Activated CD8-positive, alpha-beta memory T cell treated with anti-CD3 and anti-CD28 coated beads, Interleukin-2, amount 10 ng/mL, durations not matched to agents 7 days and 5 days (primary cell): ENCODE measurements around the gene RARA. TPM values are rescaled to one million over a fixed set of nuclear protein-coding genes. Genes with fewer than 3 reads are reported as not detected.

ENCODE experiments used
- ATAC-seq: fragments of 150-1000 bp; cut with Tn5 transposase; one replicate; pipeline ENCODE4 v1.10.0; 2021; ENCODE audit warnings: moderate library complexity
- CTCF ChIA-PET: fragments of 350-600 bp; sonication (Branson Sonifier 250); formaldehyde crosslinking; loops from one replicate; lab custom pipeline; 2021; ENCODE audit warnings: antibody characterized with exemption; lab: Charles Lee
- DNase-seq: peaks from one replicate; pipeline ENCODE4 v3.0.0-alpha.2; 2020
- H3K27ac Mint-ChIP-seq: one replicate; pipeline ENCODE4 v1.8.0; 2021; ENCODE audit warnings: mild to moderate bottlenecking, mixed read lengths
- H3K27me3 Mint-ChIP-seq: one replicate; pipeline ENCODE4 v1.8.0; 2021; ENCODE audit warnings: mixed read lengths
- H3K36me3 Mint-ChIP-seq: one replicate; pipeline ENCODE4 v1.8.0; 2021; ENCODE audit warnings: mild to moderate bottlenecking, mixed read lengths
- H3K4me1 Mint-ChIP-seq: one replicate; pipeline ENCODE4 v1.8.0; 2021; ENCODE audit warnings: mixed read lengths
- H3K4me3 Mint-ChIP-seq: one replicate; pipeline ENCODE4 v1.8.0; 2021; ENCODE audit warnings: mild to moderate bottlenecking, moderate library complexity, mixed read lengths
- H3K9me3 Mint-ChIP-seq: one replicate; pipeline ENCODE4 v1.8.0; 2022; ENCODE audit warnings: low read depth, mixed read lengths
- total RNA-seq, 2 experiments: library from RNA; stranded (reverse); gene quantifications; one replicate each; pipeline ENCODE4 v1.2.3, GENCODE V29; 2021

The RARA gene
- 10 to 100 TPM; 29.9 to 39.5 TPM for total RNA-seq

GRCh38 chr17:40309031-40309948 lies at the start of gene RARA:
TSS of gene RARA (plus strand) at chr17:40309180. CDS start at chr17:40331219, 22,039 bp downstream.
- Mint-ChIP-seq H3K4me1 (peaks cover 38% of the 10 kb centered on the region), H3K36me3 (peaks cover 3% of the 10 kb centered on the region), H3K4me3 (peak within 1 kb of the TSS; percentile 12), H3K27me3 (no peaks in the 10 kb centered on the region), H3K27ac (no peak within 1 kb of the TSS), H3K9me3 (no peaks in the 10 kb centered on the region)
- CTCF ChIA-PET, result interaction anchor here (0.6 to 31.0 kb wide), 8 partner anchors 7 to 251 kb away, joined by 3 to 433 read pairs (median 3); no protein-coding TSS in a partner anchor
- DNase-seq (no peak), ATAC-seq (no peak)

- no peaks in the 10 kb centered on the region for H3K27me3 Mint-ChIP-seq
- H3K4me1 Mint-ChIP-seq, result no peaks in the 10 kb centered on the region
- ATAC-seq, result no peak
- H3K9me3 Mint-ChIP-seq, result no peaks in the 10 kb centered on the region
- H3K4me3 Mint-ChIP-seq, result no peak overlapping the region
- CTCF ChIA-PET, result interaction anchor here (0.9 to 1.3 kb wide), 3 partner anchors 10 to 40 kb away, joined by 3 to 5 read pairs (median 3); partner anchors contain the start of gene WIPF2
- H3K36me3 Mint-ChIP-seq, result peaks cover 26% of the 10 kb centered on the region
- no peak for DNase-seq
- H3K27ac Mint-ChIP-seq, result no peak overlapping the region
Observed at GRCh38 chr17:40259505-40259904, 49.5 kb upstream of the RARA start.

- Mint-ChIP-seq H3K4me1 (no peaks in the 10 kb centered on the region), H3K27me3 (no peaks in the 10 kb centered on the region), H3K27ac (no peak overlapping the region), H3K4me3 (no peak overlapping the region), H3K36me3 (peaks cover 32% of the 10 kb centered on the region), H3K9me3 (no peaks in the 10 kb centered on the region)
- DNase-seq (no peak), ATAC-seq (no peak)
- CTCF ChIA-PET, result interaction anchor here (0.7 to 1.3 kb wide), 4 partner anchors 23 to 818 kb away, joined by 3 to 5 read pairs (median 4); partner anchors contain the start of gene WIPF2
Observed at GRCh38 chr17:40260528-40260927, 48.5 kb upstream of the RARA start.

GRCh38 chr17:40264458-40265185 lies 44.4 kb upstream of the RARA start:
- no peaks in the 10 kb centered on the region for H3K27me3 Mint-ChIP-seq
- CTCF ChIA-PET, result interaction anchor here (0.5 kb wide), 1 partner anchor 203 kb away, joined by 3 read pairs; no protein-coding TSS in a partner anchor
- H3K9me3 Mint-ChIP-seq, result no peaks in the 10 kb centered on the region
- DNase-seq, result no peak
- peaks cover 18% of the 10 kb centered on the region for H3K36me3 Mint-ChIP-seq
- ATAC-seq, result no peak
- H3K4me3 Mint-ChIP-seq, result no peak overlapping the region
- no peak overlapping the region for H3K27ac Mint-ChIP-seq
- no peaks in the 10 kb centered on the region for H3K4me1 Mint-ChIP-seq

- DNase-seq (no peak), ATAC-seq (no peak)
- Mint-ChIP-seq H3K9me3 (no peaks in the 10 kb centered on the region), H3K4me3 (no peak overlapping the region), H3K27me3 (no peaks in the 10 kb centered on the region), H3K4me1 (no peaks in the 10 kb centered on the region), H3K36me3 (peaks cover 18% of the 10 kb centered on the region), H3K27ac (no peak overlapping the region)
- CTCF ChIA-PET, result no interaction called here
Observed at GRCh38 chr17:40265337-40265736, 43.6 kb upstream of the RARA start.

- H3K9me3 Mint-ChIP-seq, result no peaks in the 10 kb centered on the region
- H3K4me1 Mint-ChIP-seq, result no peaks in the 10 kb centered on the region
- no peaks in the 10 kb centered on the region for H3K27me3 Mint-ChIP-seq
- DNase-seq, result no peak
- CTCF ChIA-PET, result interaction anchor here (2.8 kb wide), 1 partner anchor 65 kb away, joined by 6 read pairs; no protein-coding TSS in a partner anchor
- no peak for ATAC-seq
- no peak overlapping the region for H3K27ac Mint-ChIP-seq
- H3K4me3 Mint-ChIP-seq, result no peak overlapping the region
- peaks cover 17% of the 10 kb centered on the region for H3K36me3 Mint-ChIP-seq
Observed at GRCh38 chr17:40266882-40267281, 42.1 kb upstream of the RARA start.

- Mint-ChIP-seq H3K36me3 (peaks cover 10% of the 10 kb centered on the region), H3K4me3 (no peak overlapping the region), H3K9me3 (no peaks in the 10 kb centered on the region), H3K27ac (no peak overlapping the region), H3K4me1 (no peaks in the 10 kb centered on the region), H3K27me3 (no peaks in the 10 kb centered on the region)
- DNase-seq (no peak), ATAC-seq (no peak)
- CTCF ChIA-PET, result interaction anchor here (0.8 to 2.8 kb wide), 3 partner anchors 13 to 67 kb away, joined by 3 to 6 read pairs (median 4); partner anchors contain the start of gene WIPF2
Observed at GRCh38 chr17:40268141-40268712, 40.8 kb upstream of the RARA start.

GRCh38 chr17:40278414-40278813 lies 30.6 kb upstream of the RARA start:
- no peak overlapping the region for H3K4me3 Mint-ChIP-seq
- peaks cover 35% of the 10 kb centered on the region for H3K4me1 Mint-ChIP-seq
- H3K27me3 Mint-ChIP-seq, result no peaks in the 10 kb centered on the region
- no peak overlapping the region for H3K27ac Mint-ChIP-seq
- CTCF ChIA-PET, result no interaction called here
- no peak for ATAC-seq
- H3K36me3 Mint-ChIP-seq, result peaks cover 46% of the 10 kb centered on the region
- DNase-seq, result no peak
- no peaks in the 10 kb centered on the region for H3K9me3 Mint-ChIP-seq

- H3K9me3 Mint-ChIP-seq, result no peaks in the 10 kb centered on the region
- CTCF ChIA-PET, result no interaction called here
- no peak overlapping the region for H3K4me3 Mint-ChIP-seq
- H3K4me1 Mint-ChIP-seq, result peaks cover 44% of the 10 kb centered on the region
- no peak for ATAC-seq
- no peak for DNase-seq
- no peaks in the 10 kb centered on the region for H3K27me3 Mint-ChIP-seq
- peaks cover 42% of the 10 kb centered on the region for H3K36me3 Mint-ChIP-seq
- H3K27ac Mint-ChIP-seq, result no peak overlapping the region
Observed at GRCh38 chr17:40279402-40279801, 29.6 kb upstream of the RARA start.

- peaks cover 49% of the 10 kb centered on the region for H3K4me1 Mint-ChIP-seq
Observed at GRCh38 chr17:40281663-40282062, 27.3 kb upstream of the RARA start.

GRCh38 chr17:40283662-40284061 lies 25.3 kb upstream of the RARA start:
- no peaks in the 10 kb centered on the region for H3K9me3 Mint-ChIP-seq
- DNase-seq (no peak), ATAC-seq (peak; percentile 7)
- peaks cover 25% of the 10 kb centered on the region for H3K36me3 Mint-ChIP-seq
- CTCF ChIA-PET, result interaction anchor here (0.9 to 3.6 kb wide), 13 partner anchors 10 to 277 kb away, joined by 3 to 15 read pairs (median 5); no protein-coding TSS in a partner anchor
- peaks cover 53% of the 10 kb centered on the region for H3K4me1 Mint-ChIP-seq
- peak overlapping the region; percentile 83 for H3K27ac Mint-ChIP-seq
- H3K27me3 Mint-ChIP-seq, result no peaks in the 10 kb centered on the region
- H3K4me3 Mint-ChIP-seq, result no peak overlapping the region

More at GRCh38 chr17:40281663-40282062, 27.3 kb upstream of the RARA start:
- Mint-ChIP-seq H3K4me3 (peak overlapping the region; percentile 35), H3K27ac (peak overlapping the region; percentile 74), H3K36me3 (peaks cover 34% of the 10 kb centered on the region), H3K9me3 (no peaks in the 10 kb centered on the region), H3K27me3 (no peaks in the 10 kb centered on the region)
- peak; percentile 59 for DNase-seq
- peak; percentile 41 for ATAC-seq
- CTCF ChIA-PET, result interaction anchor here (0.7 to 3.6 kb wide), 6 partner anchors 9 to 301 kb away, joined by 3 to 14 read pairs (median 4); partner anchors contain the start of genes PSMD3 and WIPF2

GRCh38 chr17:40284085-40284713 lies 24.8 kb upstream of the RARA start:
- H3K9me3 Mint-ChIP-seq, result no peaks in the 10 kb centered on the region
- no peaks in the 10 kb centered on the region for H3K27me3 Mint-ChIP-seq
- no peak for ATAC-seq
- peaks cover 29% of the 10 kb centered on the region for H3K36me3 Mint-ChIP-seq
- peaks cover 52% of the 10 kb centered on the region for H3K4me1 Mint-ChIP-seq
- no peak for DNase-seq
- H3K4me3 Mint-ChIP-seq, result no peak overlapping the region
- CTCF ChIA-PET, result interaction anchor here (0.7 to 3.6 kb wide), 12 partner anchors 9 to 277 kb away, joined by 3 to 15 read pairs (median 5); no protein-coding TSS in a partner anchor
- H3K27ac Mint-ChIP-seq, result peak overlapping the region; percentile 7
